Endothelial cell of umbilical vein (primary cell): ENCODE results near the gene SNAPIN. TPM values are rescaled to one million over a fixed set of nuclear protein-coding genes. Genes with fewer than 3 reads are reported as not detected.

ENCODE experiments used
- BruUV-seq: library from RNA; stranded (reverse); fragments of 400-500 nt; replicated peaks from 2 replicates; lab custom pipeline; 2021; lab: Mats Ljungman, UMichigan
- CTCF ChIA-PET: fragments of 300-600, 350-600 bp; sonication (Branson Sonifier 250); formaldehyde crosslinking; loops from one replicate; lab custom pipeline; 2021; ENCODE audit warnings: antibody characterized with exemption, inconsistent platforms; lab: Charles Lee
- POLR2A ChIA-PET: fragments of 300-600, 350-600 bp; sonication (Branson Sonifier 250); formaldehyde crosslinking; loops from one replicate; lab custom pipeline; 2021; ENCODE audit warnings: antibody characterized with exemption, inconsistent platforms; lab: Charles Lee
- DNase-seq: peaks from one replicate; pipeline ENCODE4 v3.0.0-alpha.2; 2011; ENCODE audit warnings: low read depth, low spot score
- FAIRE-seq: peaks from 2 replicates; lab custom pipeline; 2011; peaks lifted over from hg19 to GRCh38; lab: Jason Lieb, UNC
- H2AFZ ChIP-seq: 2 replicates; pipeline ENCODE4 v1.6.0; 2012; ENCODE audit warnings: low read depth, low read length, control low read depth, inconsistent platforms
- H3K27ac ChIP-seq: 2 replicates; pipeline ENCODE4 v1.5.1; 2011; ENCODE audit warnings: low read depth, mild to moderate bottlenecking, control low read depth, low read length, moderate library complexity; ENCODE audit not compliant: insufficient read depth
- H3K27me3 ChIP-seq, 2 experiments: 2 replicates each; pipeline versions ENCODE4 v1.6.0 to v1.6.1; 2011; ENCODE audit warnings: low read length in 2 of 2, mixed read lengths in 1 of 2; ENCODE audit not compliant: control insufficient read depth in 2 of 2, insufficient read depth in 2 of 2
- H3K36me3 ChIP-seq, 2 experiments: 2 replicates in 1 of 2; 3 replicates in 1 of 2; pipeline ENCODE4 v1.5.1; 2011; ENCODE audit warnings: low read length in 2 of 2, mild to moderate bottlenecking in 1 of 2, moderate library complexity in 1 of 2; ENCODE audit not compliant: control insufficient read depth in 2 of 2, insufficient read depth in 2 of 2; ENCODE audit errors: extremely low read depth in 1 of 2
- H3K4me1 ChIP-seq: 3 replicates; pipeline ENCODE4 v1.5.1; 2011; ENCODE audit warnings: mild to moderate bottlenecking, low read length; ENCODE audit not compliant: control insufficient read depth, insufficient read depth; ENCODE audit errors: extremely low read depth
- H3K4me2 ChIP-seq: 2 replicates; pipeline ENCODE4 v1.6.1; 2011; ENCODE audit warnings: low read length, control low read depth, mixed read lengths; ENCODE audit not compliant: insufficient read depth
- H3K4me3 ChIP-seq, 3 experiments: fragments of 200-600 bp in 1 of 3; sonication (generic), shearing (Covaris generic) in 1 of 3; replicated peaks in 1 of 3; 2 replicates each; pipeline ENCODE4 v1.5.1; 2011 to 2016; ENCODE audit warnings: control low read depth in 3 of 3, low read length in 3 of 3, mild to moderate bottlenecking in 2 of 3, inconsistent platforms in 1 of 3, low read depth in 1 of 3, moderate library complexity in 1 of 3; ENCODE audit not compliant: insufficient read depth in 1 of 3
- H3K79me2 ChIP-seq: 2 replicates; pipeline ENCODE4 v1.6.0; 2012; ENCODE audit warnings: low read length, inconsistent platforms; ENCODE audit not compliant: control insufficient read depth, insufficient read depth
- H3K9ac ChIP-seq: replicated peaks from 2 replicates; pipeline ENCODE3; 2011; ENCODE audit warnings: low read length, control low read depth; ENCODE audit not compliant: insufficient read depth; ENCODE audit errors: extremely low read depth
- H3K9me1 ChIP-seq: replicated peaks from 3 replicates; pipeline ENCODE4 v1.6.0; 2011; ENCODE audit warnings: mild to moderate bottlenecking, low read length; ENCODE audit not compliant: control insufficient read depth, insufficient read depth; ENCODE audit errors: extremely low read depth
- H3K9me3 ChIP-seq: replicated peaks from 2 replicates; pipeline ENCODE4 v1.5.1; 2012; ENCODE audit warnings: low read length, inconsistent platforms; ENCODE audit not compliant: control insufficient read depth, insufficient read depth
- H4K20me1 ChIP-seq: replicated peaks from 2 replicates; pipeline ENCODE3; 2011; ENCODE audit warnings: mild to moderate bottlenecking, low read length; ENCODE audit not compliant: control insufficient read depth, insufficient read depth; ENCODE audit errors: extremely low read depth
- EZH2 ChIP-seq: IDR thresholded peaks from 2 replicates; pipeline ENCODE4 v1.6.1; 2012; ENCODE audit warnings: borderline replicate concordance, low read depth, mild to moderate bottlenecking, moderate library complexity, low read length, inconsistent platforms; ENCODE audit not compliant: severe bottlenecking
- FOS ChIP-seq: IDR thresholded peaks from 2 replicates; pipeline ENCODE4 v1.6.1; 2011; ENCODE audit warnings: mild to moderate bottlenecking, low read length, moderate library complexity, borderline replicate concordance; ENCODE audit not compliant: insufficient read depth
- GATA2 ChIP-seq: IDR thresholded peaks from 2 replicates; pipeline ENCODE4 v1.7.0; 2011; ENCODE audit warnings: low read depth, mild to moderate bottlenecking, moderate library complexity, mixed read lengths, low read length; ENCODE audit not compliant: insufficient read length, insufficient read depth
- JUN ChIP-seq: IDR thresholded peaks from 2 replicates; pipeline ENCODE4 v1.6.1; 2011; ENCODE audit warnings: borderline replicate concordance, low read depth; ENCODE audit not compliant: insufficient read length, insufficient read depth
- POLR2A ChIP-seq: IDR thresholded peaks from 2 replicates; pipeline ENCODE4 v1.6.1; 2012; ENCODE audit warnings: low read depth, mild to moderate bottlenecking, control low read depth, low read length
- POLR2AphosphoS5 ChIP-seq: IDR thresholded peaks from 2 replicates; pipeline ENCODE4 v1.6.1; 2012; ENCODE audit warnings: low read depth, mild to moderate bottlenecking, control low read depth, low read length, moderate library complexity; ENCODE audit not compliant: insufficient read depth
- dilution Hi-C: fragments of 300-500 bp; cut with MboI; formaldehyde crosslinking; loops from one replicate; pipeline ENCODE4 v1.15.0; 2019; ENCODE audit warnings: low sequenced_read_pairs; ENCODE audit not compliant: extremely low pct_ligation_motif_present
- intact Hi-C: fragments of 100-400 bp; cut with micrococcal nuclease; formaldehyde crosslinking; loops from one replicate; pipeline ENCODE4 v1.10.0; 2022
- polyA plus RNA-seq, 4 experiments: library from polyadenylated mRNA; depleted of rRNA in 3 of 4; stranded (reverse) in 3 of 4; unstranded in 1 of 4; fragments of >200 nt; gene quantifications; 2 replicates each; pipeline versions ENCODE4 v1.2.1 to v1.2.3, GENCODE V29; 2011 to 2012; ENCODE audit warnings: missing spikeins in 1 of 4
- total RNA-seq: library from RNA; stranded (reverse); gene quantifications from 2 replicates; pipeline ENCODE4 v1.2.3, GENCODE V29; 2021
- TF ChIP-seq, protein P1 (sequence below), 2 donors: IDR thresholded peaks; 1 replicate in 1 of 2; 2 replicates in 1 of 2; pipeline ENCODE4 v1.5.1; 2011; ENCODE audit warnings: low read length in 2 of 2, mild to moderate bottlenecking in 2 of 2, moderate library complexity in 2 of 2, control low read depth in 1 of 2, inconsistent platforms in 1 of 2, low read depth in 1 of 2; ENCODE audit not compliant: insufficient read depth in 1 of 2; ENCODE audit errors: extremely low read depth in 1 of 2

SNAPIN gene
- total and polyA plus RNA-seq, 2 donors (not counting 3 experiments of a cell fraction or from before 2014, with no cell fraction given): 36.8 to 55.1 TPM

- Histone ChIP-seq H3K9ac (no peak overlapping the region), H2AFZ (no peak overlapping the region), H3K4me1 (peaks cover 14% of the 10 kb centered on the region), H3K36me3 (peaks cover 0 to 6% of the 10 kb centered on the region in 2 experiments), H3K4me3 (no peak overlapping the region), H4K20me1 (no peaks in the 10 kb centered on the region), H3K27ac (no peak overlapping the region), H3K9me1 (no peaks in the 10 kb centered on the region), H3K4me2 (no peak overlapping the region), H3K9me3 (no peaks in the 10 kb centered on the region), H3K79me2 (peaks cover 28% of the 10 kb centered on the region), H3K27me3 (no peaks in the 10 kb centered on the region)
- FAIRE-seq (no peak), DNase-seq (no peak)
- dilution Hi-C loops (no loop called here), intact Hi-C loops (no loop called here)
- BruUV-seq: no TSS peak
- no peak for TF ChIP-seq POLR2AphosphoS5
- no peak for TF ChIP-seq GATA2
- no peak for TF ChIP-seq POLR2A
- TF ChIP-seq JUN: no peak
- TF ChIP-seq FOS: no peak
- TF ChIP-seq, protein P1, sequence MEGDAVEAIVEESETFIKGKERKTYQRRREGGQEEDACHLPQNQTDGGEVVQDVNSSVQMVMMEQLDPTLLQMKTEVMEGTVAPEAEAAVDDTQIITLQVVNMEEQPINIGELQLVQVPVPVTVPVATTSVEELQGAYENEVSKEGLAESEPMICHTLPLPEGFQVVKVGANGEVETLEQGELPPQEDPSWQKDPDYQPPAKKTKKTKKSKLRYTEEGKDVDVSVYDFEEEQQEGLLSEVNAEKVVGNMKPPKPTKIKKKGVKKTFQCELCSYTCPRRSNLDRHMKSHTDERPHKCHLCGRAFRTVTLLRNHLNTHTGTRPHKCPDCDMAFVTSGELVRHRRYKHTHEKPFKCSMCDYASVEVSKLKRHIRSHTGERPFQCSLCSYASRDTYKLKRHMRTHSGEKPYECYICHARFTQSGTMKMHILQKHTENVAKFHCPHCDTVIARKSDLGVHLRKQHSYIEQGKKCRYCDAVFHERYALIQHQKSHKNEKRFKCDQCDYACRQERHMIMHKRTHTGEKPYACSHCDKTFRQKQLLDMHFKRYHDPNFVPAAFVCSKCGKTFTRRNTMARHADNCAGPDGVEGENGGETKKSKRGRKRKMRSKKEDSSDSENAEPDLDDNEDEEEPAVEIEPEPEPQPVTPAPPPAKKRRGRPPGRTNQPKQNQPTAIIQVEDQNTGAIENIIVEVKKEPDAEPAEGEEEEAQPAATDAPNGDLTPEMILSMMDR (IDR thresholded peaks at IDR 0.05; ENCODE audit: extremely low read depth in 1 of 2, insufficient read depth in 1 of 2, low read depth in 1 of 2, low read length in 2 of 2): no peak
- TF ChIP-seq EZH2: no peak
- ChIA-PET CTCF (interaction anchor here (1.3 to 7.8 kb wide), 3 partner anchors 13 to 52 kb away, joined by 4 to 145 read pairs (median 4); no protein-coding TSS in a partner anchor), POLR2A (interaction anchor here (0.6 to 1.8 kb wide), 2 partner anchors 11 to 17 kb away, joined by 8 read pairs; partner anchors contain the start of gene CHTOP)
Observed at GRCh38 chr1:153623101-153623500, 35.4 kb upstream of the SNAPIN start.
